ENCODE results near the gene DNAJC5.

GRCh38 chr20:63856098-63856511 is 38.8 kb upstream of the DNAJC5 start:
- TF ChIP-seq NANOG (IDR thresholded peaks at IDR 0.05; ENCODE audit: borderline replicate concordance) (no peak), CTCF (conservative IDR thresholded peaks at IDR 0.05; ENCODE audit: low read depth in 2 of 2) (no peak), REST (IDR thresholded peaks at IDR 0.05; ENCODE audit: unreplicated experiment) (no peak), ZNF462 (CRISPR knock-in tag; IDR thresholded peaks at IDR 0.05) (no peak), EZH2 (IDR thresholded peaks at IDR 0.05; ENCODE audit: low read depth, unreplicated experiment) (no peak), CREB1 (CRISPR knock-in tag; IDR thresholded peaks at IDR 0.05; ENCODE audit: low read depth) (no peak), POLR2AphosphoS5 (IDR thresholded peaks at IDR 0.05; ENCODE audit: low read depth) (0 out of 2 replicates have a peak, but pooled peaks have one; percentile 25), ETS1 (IDR thresholded peaks at IDR 0.05) (no peak)
